HEK293 (cell line): ENCODE data around the gene FADS2.

Experiments
- CTCF ChIA-PET: fragments of 350-600 bp; formaldehyde crosslinking; extraction: SDS; loops from one replicate; lab custom pipeline; 2021; ENCODE audit warnings: antibody characterized with exemption; lab: Yijun Ruan, JAX
- POLR2A ChIA-PET: fragments of 300-600 bp; formaldehyde crosslinking; extraction: SDS; loops from one replicate; lab custom pipeline; 2020; ENCODE audit warnings: antibody characterized with exemption, inconsistent platforms; lab: Yijun Ruan, JAX
- H3K27ac ChIP-seq: fragments of 200-500 bp; sonication (Bioruptor generic); 2 replicates; pipeline ENCODE4 v1.5.1; 2014; ENCODE audit warnings: low read depth, low read length, control low read depth, inconsistent platforms; ENCODE audit errors: extremely low read depth
- H3K36me3 ChIP-seq, 2 experiments: fragments of 200-500 bp in 1 of 2; sonication (Bioruptor generic) in 1 of 2; 1 replicate in 1 of 2; 2 replicates in 1 of 2; pipeline ENCODE4 v1.5.1; 2014 to 2017; ENCODE audit warnings: inconsistent platforms in 2 of 2, low read length in 2 of 2; ENCODE audit not compliant: control insufficient read depth in 2 of 2, insufficient read depth in 1 of 2
- H3K4me1 ChIP-seq: fragments of 200-500 bp; sonication (Bioruptor generic); 2 replicates; pipeline ENCODE4 v1.5.1; 2014; ENCODE audit warnings: mild to moderate bottlenecking, low read length, inconsistent platforms; ENCODE audit not compliant: control insufficient read depth, insufficient read depth
- H3K4me3 ChIP-seq: 2 replicates; pipeline ENCODE4 v1.5.1; 2011; ENCODE audit warnings: low read depth, mild to moderate bottlenecking, control low read depth, low read length, moderate library complexity
- H3K9me3 ChIP-seq: fragments of 200-500 bp; sonication (Bioruptor generic); 2 replicates; pipeline ENCODE4 v1.5.1; 2014; ENCODE audit warnings: low read depth, low read length, inconsistent platforms; ENCODE audit not compliant: control insufficient read depth, insufficient read depth
- FEZF1 ChIP-seq: fragments of 450-650 bp; formaldehyde crosslinking; IDR thresholded peaks from 2 replicates; pipeline ENCODE4 v1.5.1; 2016; ENCODE audit warnings: missing biosample characterization, missing genetic modification characterization
- KLF16 ChIP-seq: fragments of 450-650 bp; formaldehyde crosslinking; IDR thresholded peaks from 2 replicates; pipeline ENCODE4 v1.5.1; 2017; ENCODE audit warnings: missing biosample characterization, missing genetic modification characterization
- PBX3 ChIP-seq: sonication (generic); formaldehyde crosslinking; IDR thresholded peaks from 2 replicates; pipeline ENCODE4 v1.8.1; 2022; ENCODE audit warnings: mild to moderate bottlenecking, moderate library complexity, missing genetic modification reagents
- SCRT1 ChIP-seq: fragments of 450-650 bp; formaldehyde crosslinking; IDR thresholded peaks from 2 replicates; pipeline ENCODE4 v1.5.1; 2016; ENCODE audit warnings: missing biosample characterization, missing genetic modification characterization, borderline replicate concordance
- SCRT2 ChIP-seq: fragments of 450-650 bp; formaldehyde crosslinking; IDR thresholded peaks from 2 replicates; pipeline ENCODE4 v1.5.1; 2016; ENCODE audit warnings: missing biosample characterization, missing genetic modification characterization
- TRIM28 ChIP-seq: IDR thresholded peaks from 2 replicates; pipeline ENCODE4 v1.6.1; 2011; ENCODE audit warnings: low read length, control low read depth, borderline replicate concordance
- YY2 ChIP-seq: fragments of 450-650 bp; formaldehyde crosslinking; IDR thresholded peaks from 2 replicates; pipeline ENCODE4 v1.5.1; 2016; ENCODE audit warnings: missing biosample characterization, missing genetic modification characterization
- ZBTB21 ChIP-seq: fragments of 450-650 bp; formaldehyde crosslinking; IDR thresholded peaks from 2 replicates; pipeline ENCODE4 v1.5.1; 2017; ENCODE audit warnings: missing biosample characterization, missing genetic modification characterization
- ZBTB7A ChIP-seq: fragments of 450-650 bp; formaldehyde crosslinking; IDR thresholded peaks from 2 replicates; pipeline ENCODE4 v1.5.1; 2016; ENCODE audit warnings: low read depth, missing biosample characterization, missing genetic modification characterization
- ZNF184 ChIP-seq: fragments of 450-650 bp; IDR thresholded peaks from 2 replicates; pipeline ENCODE4 v1.5.1; 2018; ENCODE audit warnings: missing biosample characterization, mild to moderate bottlenecking, missing genetic modification characterization
- ZNF221 ChIP-seq: fragments of 450-650 bp; formaldehyde crosslinking; IDR thresholded peaks from 2 replicates; pipeline ENCODE4 v1.5.1; 2017; ENCODE audit warnings: missing biosample characterization, missing genetic modification characterization, borderline replicate concordance
- ZNF23 ChIP-seq: fragments of 450-650 bp; formaldehyde crosslinking; IDR thresholded peaks from 2 replicates; pipeline ENCODE4 v1.5.1; 2016; ENCODE audit warnings: missing biosample characterization, missing genetic modification characterization, borderline replicate concordance
- ZNF350 ChIP-seq: fragments of 450-650 bp; formaldehyde crosslinking; IDR thresholded peaks from 2 replicates; pipeline ENCODE4 v1.5.0; 2017; ENCODE audit warnings: missing biosample characterization, mild to moderate bottlenecking, missing genetic modification characterization
- ZNF362 ChIP-seq: fragments of 450-650 bp; formaldehyde crosslinking; IDR thresholded peaks from 2 replicates; pipeline ENCODE4 v1.5.1; 2016; ENCODE audit warnings: missing biosample characterization, missing genetic modification characterization
- ZNF48 ChIP-seq: fragments of 450-650 bp; formaldehyde crosslinking; IDR thresholded peaks from 2 replicates; pipeline ENCODE4 v1.5.1; 2016; ENCODE audit warnings: missing biosample characterization, missing genetic modification characterization
- ZNF488 ChIP-seq: fragments of 450-650 bp; formaldehyde crosslinking; IDR thresholded peaks from 2 replicates; pipeline ENCODE4 v1.5.1; 2016; ENCODE audit warnings: missing biosample characterization, missing genetic modification characterization
- ZNF518A ChIP-seq: fragments of 450-650 bp; formaldehyde crosslinking; conservative IDR thresholded peaks from 2 replicates; pipeline ENCODE4 v1.5.1; 2016; ENCODE audit warnings: low read depth, missing biosample characterization, missing genetic modification characterization
- ZNF549 ChIP-seq: fragments of 450-650 bp; IDR thresholded peaks from 2 replicates; pipeline ENCODE4 v1.5.1; 2018; ENCODE audit warnings: missing biosample characterization, missing genetic modification characterization, mild to moderate bottlenecking, inconsistent platforms, moderate library complexity
- ZNF558 ChIP-seq: fragments of 450-650 bp; formaldehyde crosslinking; IDR thresholded peaks from 2 replicates; pipeline ENCODE4 v1.5.1; 2016; ENCODE audit warnings: missing biosample characterization, missing genetic modification characterization
- ZNF600 ChIP-seq: fragments of 450-650 bp; formaldehyde crosslinking; IDR thresholded peaks from 2 replicates; pipeline ENCODE4 v1.5.1; 2016; ENCODE audit warnings: missing biosample characterization, missing genetic modification characterization
- ZNF621 ChIP-seq: fragments of 450-650 bp; formaldehyde crosslinking; IDR thresholded peaks from 2 replicates; pipeline ENCODE4 v1.5.1; 2017; ENCODE audit warnings: missing biosample characterization, missing genetic modification characterization
- ZNF624 ChIP-seq: fragments of 450-650 bp; formaldehyde crosslinking; IDR thresholded peaks from 2 replicates; pipeline ENCODE4 v1.5.1; 2017; ENCODE audit warnings: missing biosample characterization, missing genetic modification characterization
- ZNF658 ChIP-seq: fragments of 450-650 bp; formaldehyde crosslinking; IDR thresholded peaks from 2 replicates; pipeline ENCODE4; 2016; ENCODE audit warnings: missing biosample characterization, missing genetic modification characterization
- ZNF837 ChIP-seq: fragments of 450-650 bp; formaldehyde crosslinking; IDR thresholded peaks from 2 replicates; pipeline ENCODE4 v1.5.1; 2016; ENCODE audit warnings: missing biosample characterization, missing genetic modification characterization
- ZSCAN16 ChIP-seq: fragments of 450-650 bp; formaldehyde crosslinking; IDR thresholded peaks from 2 replicates; pipeline ENCODE4 v1.5.1; 2016; ENCODE audit warnings: missing biosample characterization, missing genetic modification characterization

Gene FADS2

GRCh38 chr11:61888590-61888989 lies 60.5 kb downstream of the FADS2 start:
- Histone ChIP-seq H3K9me3 (no peaks in the 10 kb centered on the region), H3K4me3 (no peak overlapping the region), H3K4me1 (peaks cover 3% of the 10 kb centered on the region), H3K27ac (no peak overlapping the region), H3K36me3 (no peaks in the 10 kb centered on the region)
- CTCF ChIA-PET: interaction anchor here (0.7 to 2.2 kb wide), 7 partner anchors 9 to 194 kb away, joined by 3 to 13 read pairs (median 4); no protein-coding TSS in a partner anchor
- POLR2A ChIA-PET: no interaction called here
- TF ChIP-seq SCRT1 (no peak), ZBTB21 (no peak), SCRT2 (tag by site-specific recombination) (no peak), TRIM28 (no peak), ZNF658 (tag by site-specific recombination) (no peak), FEZF1 (tag by site-specific recombination) (no peak), ZNF837 (tag by site-specific recombination) (no peak), ZNF23 (tag by site-specific recombination) (no peak), ZBTB7A (tag by site-specific recombination) (no peak), ZSCAN16 (no peak)

- no peak overlapping the region for H3K4me3 ChIP-seq
- H3K27ac ChIP-seq: no peak overlapping the region
Measured at GRCh38 chr11:61889831-61890230, 61.7 kb downstream of the FADS2 start.

More at GRCh38 chr11:61889831-61890230, 61.7 kb downstream of the FADS2 start:
- CTCF ChIA-PET: interaction anchor here (0.6 to 16.2 kb wide), 10 partner anchors 8 to 281 kb away, joined by 3 to 329 read pairs (median 6); partner anchors contain the start of gene BEST1
- H3K36me3 ChIP-seq: no peaks in the 10 kb centered on the region
- peaks cover 3% of the 10 kb centered on the region for H3K4me1 ChIP-seq
- TF ChIP-seq ZNF488 (tag by site-specific recombination) (no peak), KLF16 (tag by site-specific recombination) (no peak), ZNF558 (tag by site-specific recombination) (no peak), ZNF350 (tag by site-specific recombination) (no peak), ZNF549 (tag by site-specific recombination) (no peak), ZBTB7A (tag by site-specific recombination) (no peak), PBX3 (no peak), ZNF221 (tag by site-specific recombination) (no peak), YY2 (tag by site-specific recombination) (no peak), ZNF518A (tag by site-specific recombination) (no peak), ZNF48 (tag by site-specific recombination) (no peak), ZNF184 (tag by site-specific recombination) (no peak), ZNF362 (tag by site-specific recombination) (no peak), ZNF624 (tag by site-specific recombination) (no peak), ZNF600 (no peak), ZNF621 (tag by site-specific recombination) (no peak)
- TF ChIP-seq, all 188 proteins: peak for 0
- POLR2A ChIA-PET: interaction anchor here (1.1 kb wide), 1 partner anchor 78 kb away, joined by 3 read pairs; no protein-coding TSS in a partner anchor
- no peaks in the 10 kb centered on the region for H3K9me3 ChIP-seq
